Mesendoderm (in vitro differentiated cells): Measurements from ENCODE around the gene ESYT2.

Experiments used
- DNase-seq: peaks from one replicate; pipeline ENCODE4 v3.0.0; 2013
- H2AK5ac ChIP-seq: 2 replicates; pipeline ENCODE4 v1.6.1; 2013; ENCODE audit warnings: low read length, inconsistent platforms
- H2BK120ac ChIP-seq: 2 replicates; pipeline ENCODE4 v1.6.1; 2013; ENCODE audit warnings: low read depth, mild to moderate bottlenecking, low read length, moderate library complexity, mixed read lengths
- H2BK15ac ChIP-seq: replicated peaks from 2 replicates; pipeline ENCODE4 v1.6.1; 2013; ENCODE audit warnings: low read depth, mild to moderate bottlenecking, moderate library complexity
- H2BK5ac ChIP-seq: 2 replicates; pipeline ENCODE4 v1.6.1; 2013; ENCODE audit warnings: low read length, inconsistent platforms
- H3K18ac ChIP-seq: 2 replicates; pipeline ENCODE4 v1.6.1; 2013; ENCODE audit warnings: mild to moderate bottlenecking, low read length, mixed read lengths
- H3K23ac ChIP-seq: one replicate; pipeline ENCODE4 v1.6.1; 2013; ENCODE audit warnings: low read length
- H3K27ac ChIP-seq: 2 replicates; pipeline ENCODE4 v1.5.1; 2013; ENCODE audit warnings: low read depth, mild to moderate bottlenecking, inconsistent platforms, low read length, moderate library complexity
- H3K27me3 ChIP-seq: 2 replicates; pipeline ENCODE4 v1.6.1; 2013; ENCODE audit warnings: low read length, control low read depth, mild to moderate bottlenecking, inconsistent platforms; ENCODE audit not compliant: insufficient read depth, poor library complexity
- H3K36me3 ChIP-seq: 2 replicates; pipeline ENCODE4 v1.6.1; 2013; ENCODE audit warnings: low read length, inconsistent platforms; ENCODE audit not compliant: control insufficient read depth, insufficient read depth
- H3K4ac ChIP-seq: one replicate; pipeline ENCODE4 v1.6.1; 2013; ENCODE audit warnings: low read depth, mild to moderate bottlenecking, low read length, moderate library complexity
- H3K4me1 ChIP-seq: 2 replicates; pipeline ENCODE4 v1.6.1; 2013; ENCODE audit warnings: low read depth, low read length, inconsistent platforms; ENCODE audit not compliant: control insufficient read depth
- H3K4me2 ChIP-seq: 2 replicates; pipeline ENCODE4 v1.6.1; 2013; ENCODE audit warnings: low read length
- H3K4me3 ChIP-seq: 2 replicates; pipeline ENCODE4 v1.5.1; 2013; ENCODE audit warnings: mild to moderate bottlenecking, low read length
- H3K56ac ChIP-seq: one replicate; pipeline ENCODE4 v1.6.1; 2013; ENCODE audit warnings: low read length
- H3K79me1 ChIP-seq: 2 replicates; pipeline ENCODE4 v1.6.1; 2013; ENCODE audit warnings: low read length, inconsistent platforms
- H3K79me2 ChIP-seq: 2 replicates; pipeline ENCODE4 v1.6.1; 2013; ENCODE audit warnings: mild to moderate bottlenecking, low read length; ENCODE audit not compliant: control insufficient read depth, insufficient read depth
- H3K9ac ChIP-seq: 2 replicates; pipeline ENCODE4 v1.6.1; 2013; ENCODE audit warnings: low read length, inconsistent platforms
- H4K5ac ChIP-seq: one replicate; pipeline ENCODE4 v1.6.1; 2013; ENCODE audit warnings: low read length
- H4K8ac ChIP-seq: one replicate; pipeline ENCODE4 v1.6.1; 2013; ENCODE audit warnings: low read depth, mild to moderate bottlenecking, control low read depth, low read length, moderate library complexity
- WGBS: extraction: QIAGEN DNeasy Blood & Tissue Kit; methylation state at CpG from one replicate; pipeline ENCODE4 v1.1.7; 2013; ENCODE audit warnings: low lambda C conversion rate, missing lambda C conversion rate; ENCODE audit not compliant: insufficient coverage; ENCODE audit errors: extremely low coverage; 5-methylcytosine and 5-hydroxymethylcytosine counted together

The ESYT2 gene

GRCh38 chr7:158763454-158764033, 65.8 kb downstream of the ESYT2 start:
- Histone ChIP-seq H3K36me3 (peaks cover 5% of the 10 kb centered on the region), H3K27me3 (no peaks in the 10 kb centered on the region), H4K8ac (no peak overlapping the region), H3K79me1 (no peaks in the 10 kb centered on the region), H3K4ac (no peak overlapping the region), H2BK120ac (no peak overlapping the region), H3K56ac (no peak overlapping the region), H4K5ac (no peak overlapping the region), H3K4me1 (no peaks in the 10 kb centered on the region), H3K4me3 (no peak overlapping the region), H2AK5ac (no peak overlapping the region), H2BK5ac (no peak overlapping the region), H3K18ac (no peak overlapping the region), H3K9ac (no peak overlapping the region), H2BK15ac (no peak overlapping the region), H3K27ac (no peak overlapping the region), H3K79me2 (no peaks in the 10 kb centered on the region), H3K4me2 (no peak overlapping the region), H3K23ac (no peak overlapping the region)
- no CpG with 5 or more reads among the region's 14 CpGs for WGBS
- DNase-seq, result no peak

DNA sequence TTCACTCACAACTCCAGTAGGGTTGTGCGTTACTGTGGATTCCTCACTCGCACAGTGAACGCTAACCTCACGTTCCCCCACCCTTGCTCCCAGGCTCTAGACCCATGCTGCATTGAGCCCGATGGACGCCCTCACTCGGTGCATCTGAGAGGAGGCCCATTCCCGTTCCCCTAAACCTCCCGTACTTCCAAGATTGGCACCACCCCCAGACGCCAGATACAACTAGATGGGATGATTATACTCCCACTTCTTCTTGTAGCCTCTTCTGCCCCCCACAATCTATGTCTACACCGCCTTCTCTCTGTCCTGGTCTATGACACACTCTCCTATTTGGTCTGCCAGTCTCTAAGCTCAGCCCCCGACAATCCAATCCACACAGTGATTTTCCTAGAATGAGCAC, 67.4 kb downstream of the ESYT2 start:
- no peak overlapping the region for H3K23ac ChIP-seq
- no peak overlapping the region for H3K27ac ChIP-seq
- no peak overlapping the region for H4K8ac ChIP-seq
- H3K27me3 ChIP-seq, result no peaks in the 10 kb centered on the region
- WGBS, result no CpG with 5 or more reads among the region's 12 CpGs
- no peak overlapping the region for H3K9ac ChIP-seq
- DNase-seq, result peak; percentile 29
- H2BK120ac ChIP-seq, result no peak overlapping the region
- H3K36me3 ChIP-seq, result peaks cover 8% of the 10 kb centered on the region
- no peak overlapping the region for H4K5ac ChIP-seq
- no peak overlapping the region for H3K18ac ChIP-seq
- H3K79me1 ChIP-seq, result no peaks in the 10 kb centered on the region
- no peak overlapping the region for H3K4ac ChIP-seq
- H3K4me1 ChIP-seq, result no peaks in the 10 kb centered on the region
- no peak overlapping the region for H3K4me3 ChIP-seq
- H2BK5ac ChIP-seq, result no peak overlapping the region
- no peak overlapping the region for H2AK5ac ChIP-seq
- no peak overlapping the region for H3K56ac ChIP-seq
- H3K4me2 ChIP-seq, result no peak overlapping the region
- no peaks in the 10 kb centered on the region for H3K79me2 ChIP-seq
- H2BK15ac ChIP-seq, result no peak overlapping the region

DNA sequence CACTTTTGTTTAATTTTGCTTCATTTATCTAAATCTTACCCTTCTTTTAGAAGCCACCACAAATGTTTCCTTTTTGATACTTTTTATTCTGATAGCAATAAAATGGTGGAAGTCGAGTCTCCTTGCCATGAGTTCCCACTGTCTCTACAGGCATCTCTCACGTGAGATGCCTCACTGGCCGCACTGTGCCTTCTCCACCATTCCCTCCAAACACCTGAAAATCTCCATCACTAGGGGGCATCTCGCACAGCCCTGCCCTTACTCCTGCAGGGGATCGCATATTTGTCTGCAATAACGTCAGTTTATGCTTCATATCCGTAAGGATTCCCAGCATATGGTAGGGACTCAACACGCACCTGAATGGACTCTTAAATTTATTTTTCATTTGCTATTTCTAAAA, 68.4 kb downstream of the ESYT2 start:
- H3K9ac ChIP-seq, result no peak overlapping the region
- no peaks in the 10 kb centered on the region for H3K79me2 ChIP-seq
- H3K36me3 ChIP-seq, result peaks cover 9% of the 10 kb centered on the region
- no peak overlapping the region for H3K4me2 ChIP-seq
- H3K23ac ChIP-seq, result no peak overlapping the region
- no peaks in the 10 kb centered on the region for H3K4me1 ChIP-seq
- H2BK15ac ChIP-seq, result no peak overlapping the region
- no peak overlapping the region for H2BK120ac ChIP-seq
- no peak overlapping the region for H3K27ac ChIP-seq
- no peak for DNase-seq
- no peaks in the 10 kb centered on the region for H3K79me1 ChIP-seq
- H4K5ac ChIP-seq, result no peak overlapping the region
- H3K27me3 ChIP-seq, result no peaks in the 10 kb centered on the region
- H3K4me3 ChIP-seq, result no peak overlapping the region
- no peak overlapping the region for H4K8ac ChIP-seq
- H3K56ac ChIP-seq, result no peak overlapping the region
- no peak overlapping the region for H2BK5ac ChIP-seq
- no peak overlapping the region for H3K4ac ChIP-seq
- no peak overlapping the region for H3K18ac ChIP-seq
- no CpG with 5 or more reads among the region's 8 CpGs for WGBS
- H2AK5ac ChIP-seq, result no peak overlapping the region

DNA sequence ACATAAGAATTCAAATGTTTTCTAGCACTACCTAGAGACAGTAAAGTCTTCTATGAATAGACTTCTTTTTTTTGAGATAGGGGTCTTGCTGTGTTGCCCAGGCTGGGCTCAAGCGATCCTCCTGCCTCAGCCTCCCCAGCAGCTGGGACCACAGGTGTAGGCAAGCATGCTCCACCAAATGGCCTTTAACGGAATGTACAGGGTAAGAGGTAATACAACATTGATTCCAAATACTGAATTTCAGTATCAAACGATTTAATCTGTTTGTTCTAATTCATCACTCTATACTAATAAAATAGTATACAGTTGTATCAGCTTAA, 68.9 kb downstream of the ESYT2 start:
- Histone ChIP-seq H2BK15ac (no peak overlapping the region), H3K27ac (no peak overlapping the region), H3K4me3 (no peak overlapping the region), H2BK5ac (no peak overlapping the region), H4K8ac (no peak overlapping the region), H3K4me2 (no peak overlapping the region), H3K79me2 (no peaks in the 10 kb centered on the region), H2BK120ac (no peak overlapping the region), H3K27me3 (no peaks in the 10 kb centered on the region), H3K56ac (no peak overlapping the region), H2AK5ac (no peak overlapping the region), H3K23ac (no peak overlapping the region), H3K4ac (no peak overlapping the region), H3K18ac (no peak overlapping the region), H3K9ac (no peak overlapping the region), H3K36me3 (peaks cover 9% of the 10 kb centered on the region), H3K79me1 (no peaks in the 10 kb centered on the region), H4K5ac (no peak overlapping the region), H3K4me1 (no peaks in the 10 kb centered on the region)
- DNase-seq, result no peak
- no CpG with 5 or more reads among the region's 3 CpGs for WGBS

DNA sequence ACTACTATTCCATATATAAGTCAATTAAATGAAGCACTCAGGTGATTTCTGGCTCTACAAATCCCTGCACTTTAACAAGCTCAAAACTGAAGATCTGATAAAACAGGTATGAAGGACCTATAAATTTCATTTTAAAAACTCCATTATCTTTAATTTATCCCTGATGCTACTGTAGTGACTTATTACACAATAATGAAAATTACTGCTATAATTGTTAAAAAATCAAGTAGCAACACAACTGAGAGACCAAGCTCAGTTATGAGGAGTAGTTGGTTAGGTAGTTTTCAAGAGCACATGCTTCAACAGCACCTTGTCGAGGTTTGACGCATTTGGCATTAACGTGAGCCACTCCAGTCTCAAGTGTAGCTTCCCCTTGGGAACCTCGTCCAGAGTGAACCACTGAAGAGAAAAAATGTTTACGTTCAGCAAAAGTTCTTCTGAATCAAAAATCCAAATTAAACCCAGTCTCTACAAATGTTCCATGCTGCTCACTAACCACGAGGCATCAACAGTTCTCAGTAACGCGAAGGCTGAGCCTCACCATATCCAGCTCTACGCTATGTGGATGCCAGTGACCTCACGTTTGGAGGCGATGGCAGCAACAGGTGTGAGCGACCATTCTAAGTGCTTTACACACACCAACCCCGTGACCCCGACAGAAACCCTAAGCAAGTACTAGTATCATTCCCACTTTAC, 69.4 kb downstream of the ESYT2 start:
- DNase-seq, result no peak
- Histone ChIP-seq H3K4ac (no peak overlapping the region), H3K36me3 (peaks cover 9% of the 10 kb centered on the region), H3K18ac (no peak overlapping the region), H2BK120ac (no peak overlapping the region), H4K8ac (no peak overlapping the region), H3K27ac (no peak overlapping the region), H3K79me2 (no peaks in the 10 kb centered on the region), H2BK15ac (no peak overlapping the region), H3K4me3 (no peak overlapping the region), H3K79me1 (no peaks in the 10 kb centered on the region), H3K9ac (no peak overlapping the region), H2BK5ac (no peak overlapping the region), H3K4me1 (no peaks in the 10 kb centered on the region), H3K27me3 (no peaks in the 10 kb centered on the region), H2AK5ac (no peak overlapping the region), H3K56ac (no peak overlapping the region), H3K23ac (no peak overlapping the region), H3K4me2 (no peak overlapping the region), H4K5ac (no peak overlapping the region)
- no CpG with 5 or more reads among the region's 14 CpGs for WGBS

DNA sequence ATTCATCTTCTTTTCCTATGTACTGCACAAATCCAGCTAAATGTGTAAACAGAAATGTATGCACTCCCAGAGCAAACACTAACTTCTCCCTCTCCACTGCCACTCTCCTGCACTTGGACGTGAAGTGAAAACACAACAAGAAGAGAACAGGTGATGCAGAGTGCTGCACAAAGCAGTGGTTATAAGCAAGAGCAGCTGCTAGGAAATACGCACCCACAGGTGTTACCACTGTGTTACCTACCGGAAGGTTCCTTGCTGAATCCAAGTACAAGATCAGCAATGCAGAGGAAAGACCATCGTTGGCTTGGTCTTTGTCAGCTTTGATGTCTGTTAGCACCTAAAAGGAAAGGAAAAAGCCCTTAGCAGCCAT, 70.1 kb downstream of the ESYT2 start:
- no peak overlapping the region for H3K56ac ChIP-seq
- H2BK5ac ChIP-seq, result no peak overlapping the region
- no peaks in the 10 kb centered on the region for H3K79me1 ChIP-seq
- H3K23ac ChIP-seq, result no peak overlapping the region
- peaks cover 9% of the 10 kb centered on the region for H3K36me3 ChIP-seq
- no peak overlapping the region for H4K8ac ChIP-seq
- H3K79me2 ChIP-seq, result no peaks in the 10 kb centered on the region
- no CpG with 5 or more reads among the region's 4 CpGs for WGBS
- no peak overlapping the region for H3K27ac ChIP-seq
- no peak overlapping the region for H3K4ac ChIP-seq
- H3K4me2 ChIP-seq, result no peak overlapping the region
- H3K18ac ChIP-seq, result no peak overlapping the region
- H3K9ac ChIP-seq, result no peak overlapping the region
- no peak overlapping the region for H4K5ac ChIP-seq
- H2AK5ac ChIP-seq, result no peak overlapping the region
- H2BK15ac ChIP-seq, result no peak overlapping the region
- no peak overlapping the region for H2BK120ac ChIP-seq
- no peak overlapping the region for H3K4me3 ChIP-seq
- no peak for DNase-seq
- H3K27me3 ChIP-seq, result no peaks in the 10 kb centered on the region
- H3K4me1 ChIP-seq, result no peaks in the 10 kb centered on the region
